ENCODE results near the gene DNMT3L.

DNMT3L gene

DNA sequence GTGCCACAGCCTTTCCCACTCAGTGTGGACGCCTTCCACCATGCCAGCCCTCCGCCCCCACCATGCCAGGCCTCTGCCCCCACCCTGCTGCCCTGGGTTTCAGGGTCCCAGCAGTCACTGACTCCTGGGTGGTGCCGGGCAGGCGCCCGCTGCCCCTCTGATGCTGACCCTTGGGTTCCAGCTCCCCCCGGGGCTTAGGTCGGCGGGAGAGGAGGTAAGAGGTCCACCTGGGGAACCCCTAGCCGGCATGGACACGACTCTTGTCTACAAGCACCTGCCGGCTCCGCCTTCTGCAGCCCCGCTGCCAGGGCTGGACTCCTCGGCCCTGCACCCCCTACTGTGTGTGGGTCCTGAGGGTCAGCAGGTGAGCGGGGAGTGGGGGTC is 31.1 kb upstream of the DNMT3L start:
- no peak overlapping the region for H3K4me3 ChIP-seq (ENCODE audit: low read depth, low read length)
- DNase-seq (ENCODE audit: low read depth): no peak
- TF ChIP-seq, protein P1, sequence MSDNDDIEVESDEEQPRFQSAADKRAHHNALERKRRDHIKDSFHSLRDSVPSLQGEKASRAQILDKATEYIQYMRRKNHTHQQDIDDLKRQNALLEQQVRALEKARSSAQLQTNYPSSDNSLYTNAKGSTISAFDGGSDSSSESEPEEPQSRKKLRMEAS (IDR thresholded peaks at IDR 0.05; ENCODE audit: low read depth, low read length): no peak
- TF ChIP-seq MYC (IDR thresholded peaks at IDR 0.05; ENCODE audit: low read depth, low read length) (no peak), CTCF (IDR thresholded peaks at IDR 0.05; ENCODE audit: low read depth, low read length) (no peak), POLR2A (IDR thresholded peaks at IDR 0.05; ENCODE audit: extremely low read depth, insufficient read length) (no peak)

GRCh38 chr21:44291936-44292811 is 30.5 kb upstream of the DNMT3L start:
- H3K4me3 ChIP-seq (ENCODE audit: low read depth, low read length): no peak overlapping the region
- DNase-seq (ENCODE audit: low read depth): no peak
- TF ChIP-seq POLR2A (IDR thresholded peaks at IDR 0.05; ENCODE audit: extremely low read depth, insufficient read length) (no peak), MYC (IDR thresholded peaks at IDR 0.05; ENCODE audit: low read depth, low read length) (no peak), CTCF (IDR thresholded peaks at IDR 0.05; ENCODE audit: low read depth, low read length) (no peak)
- TF ChIP-seq, protein P1 (IDR thresholded peaks at IDR 0.05; ENCODE audit: low read depth, low read length): no peak

- H3K4me3 ChIP-seq (ENCODE audit: low read depth, low read length): no peak overlapping the region
- no peak for DNase-seq (ENCODE audit: low read depth)
- no peak for TF ChIP-seq CTCF (IDR thresholded peaks at IDR 0.05; ENCODE audit: low read depth, low read length)
- no peak for TF ChIP-seq POLR2A (IDR thresholded peaks at IDR 0.05; ENCODE audit: extremely low read depth, insufficient read length)
- TF ChIP-seq MYC (IDR thresholded peaks at IDR 0.05; ENCODE audit: low read depth, low read length): no peak
- TF ChIP-seq, protein P1 (IDR thresholded peaks at IDR 0.05; ENCODE audit: low read depth, low read length): no peak
Observed at GRCh38 chr21:44291078-44291935, 29.6 kb upstream of the DNMT3L start.

- no peak for DNase-seq (ENCODE audit: low read depth)
- no peak for TF ChIP-seq CTCF (IDR thresholded peaks at IDR 0.05; ENCODE audit: low read depth, low read length)
- TF ChIP-seq POLR2A (IDR thresholded peaks at IDR 0.05; ENCODE audit: extremely low read depth, insufficient read length): no peak
- TF ChIP-seq, protein P1 (IDR thresholded peaks at IDR 0.05; ENCODE audit: low read depth, low read length): no peak
- no peak for TF ChIP-seq MYC (IDR thresholded peaks at IDR 0.05; ENCODE audit: low read depth, low read length)
- H3K4me3 ChIP-seq (ENCODE audit: low read depth, low read length): no peak overlapping the region
Observed at GRCh38 chr21:44290327-44291077, 28.8 kb upstream of the DNMT3L start.

GRCh38 chr21:44289381-44290010 is 27.8 kb upstream of the DNMT3L start:
- TF ChIP-seq POLR2A (IDR thresholded peaks at IDR 0.05; ENCODE audit: extremely low read depth, insufficient read length) (no peak), MYC (IDR thresholded peaks at IDR 0.05; ENCODE audit: low read depth, low read length) (no peak), CTCF (IDR thresholded peaks at IDR 0.05; ENCODE audit: low read depth, low read length) (no peak)
- TF ChIP-seq, protein P1 (IDR thresholded peaks at IDR 0.05; ENCODE audit: low read depth, low read length): no peak
- H3K4me3 ChIP-seq (ENCODE audit: low read depth, low read length): no peak overlapping the region
- no peak for DNase-seq (ENCODE audit: low read depth)
